Stimulated activated CD4-positive, alpha-beta T cell treated with anti-CD3 and anti-CD28 coated beads, Interleukin-4, amount 100 ng/mL, for 48 hours (primary cell): ENCODE measurements around the gene CAMKMT.

Experiments
- DNase-seq, 2 donors: peaks; one replicate each; pipeline ENCODE4 v3.0.0-alpha.2; 2020; ENCODE audit warnings: low read depth in 2 of 2

The CAMKMT gene

DNA sequence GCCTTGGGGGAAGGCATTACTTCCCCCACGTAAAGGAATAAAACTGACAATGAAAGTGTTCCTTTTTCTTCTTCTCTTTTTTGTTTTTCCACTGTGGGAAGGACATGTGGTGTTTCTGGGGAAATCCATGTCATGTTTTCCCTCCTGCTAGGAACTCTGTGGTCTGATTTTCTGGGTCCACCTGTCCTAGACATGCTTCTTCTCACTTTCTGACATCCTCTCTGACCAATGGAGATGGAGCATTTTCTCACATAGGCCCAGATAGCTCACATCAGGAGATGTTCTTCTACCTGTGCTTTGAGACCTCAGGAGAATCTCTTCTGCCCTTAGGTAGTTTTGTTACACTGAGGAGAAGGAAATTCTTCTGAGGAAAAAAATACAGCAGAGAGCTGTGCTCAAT lies 327.8 kb downstream of the CAMKMT start:
- DNase-seq: no peak

DNA sequence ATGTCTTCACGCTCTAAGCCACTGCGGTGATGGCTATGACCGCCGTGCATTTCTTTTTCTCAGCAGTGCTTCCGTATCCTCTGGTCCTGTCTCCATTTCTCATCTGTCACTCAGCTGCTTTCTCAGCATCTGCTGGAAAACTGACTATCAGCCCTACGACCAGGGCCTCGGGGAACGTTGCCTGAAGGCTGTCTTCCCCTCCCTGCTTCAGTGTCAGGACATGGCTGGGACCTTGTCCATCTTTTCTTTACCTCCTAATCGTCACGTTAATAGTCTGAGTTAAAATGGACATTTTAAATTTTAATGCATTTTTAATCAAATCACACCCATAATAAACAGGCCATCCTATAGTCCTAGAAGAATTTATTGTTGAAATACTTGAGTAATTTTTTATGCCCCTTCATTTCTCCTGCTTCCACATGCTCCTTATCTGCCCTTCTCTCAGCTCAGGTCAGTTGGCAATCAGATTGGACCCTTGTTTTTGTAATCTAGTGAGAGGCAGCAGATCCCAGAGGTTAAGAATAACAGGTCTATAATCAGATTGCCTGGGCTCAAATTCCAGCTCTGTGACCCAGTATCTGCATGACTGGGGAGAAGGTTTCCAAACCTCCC lies 329.5 kb downstream of the CAMKMT start:
- DNase-seq: no peak

DNA sequence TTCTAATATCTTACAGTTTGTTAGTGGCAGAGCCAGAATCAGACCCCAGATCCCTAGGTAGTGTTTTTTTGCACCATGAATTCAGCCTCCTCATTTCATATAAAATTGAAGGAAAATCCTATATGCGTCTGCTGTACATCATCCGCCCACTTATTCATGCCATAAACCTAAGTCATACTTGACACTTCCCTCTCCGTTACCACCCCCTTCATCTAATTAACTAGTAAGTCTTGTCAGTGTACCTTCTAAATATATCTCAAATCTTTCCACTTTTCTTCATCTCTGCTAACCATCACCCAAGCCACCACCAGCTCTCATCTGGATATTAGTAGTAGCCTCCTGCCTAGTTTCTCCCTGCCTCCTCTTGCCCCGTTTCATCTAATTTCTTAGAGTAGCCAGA lies 331.1 kb downstream of the CAMKMT start:
- DNase-seq: no peak

DNA sequence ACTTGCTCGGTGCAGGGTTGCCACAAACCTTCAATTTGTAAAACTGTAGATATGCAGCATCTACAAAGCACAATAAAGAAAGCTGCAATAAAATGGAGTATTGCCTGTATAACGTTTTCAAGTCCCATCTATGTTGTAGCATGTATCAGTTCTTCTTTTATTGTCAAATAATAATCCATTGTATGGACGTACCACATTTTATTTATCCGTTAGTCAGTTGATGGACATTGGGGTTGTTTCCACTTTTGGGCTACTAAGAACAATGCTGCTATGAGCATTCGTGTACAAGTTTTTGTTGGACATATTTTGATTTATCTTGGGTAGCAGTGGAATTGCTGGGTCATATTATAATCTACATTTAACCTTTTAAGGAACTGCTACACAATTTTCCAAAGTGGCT lies 339.1 kb downstream of the CAMKMT start:
- DNase-seq: no peak

DNA sequence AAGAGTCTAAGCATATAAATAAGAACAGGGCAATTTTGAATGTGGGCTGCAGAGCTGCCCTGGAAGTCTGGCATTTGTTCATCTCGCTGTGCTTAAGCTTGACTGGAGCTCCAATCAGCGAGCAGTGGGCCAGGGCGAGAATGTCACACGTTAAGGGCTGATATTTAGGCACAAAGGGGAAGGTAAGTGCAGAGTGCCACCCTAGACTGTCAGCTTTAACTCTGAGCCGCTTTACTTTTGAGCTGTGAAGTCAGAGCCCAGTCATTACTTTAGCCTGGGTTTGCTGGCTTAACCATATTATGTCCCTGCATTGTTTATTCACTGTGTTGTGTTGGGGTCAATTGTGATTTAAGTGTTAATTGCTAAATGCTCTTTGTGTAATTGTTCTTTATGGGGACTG lies 343.6 kb downstream of the CAMKMT start:
- DNase-seq: no peak

DNA sequence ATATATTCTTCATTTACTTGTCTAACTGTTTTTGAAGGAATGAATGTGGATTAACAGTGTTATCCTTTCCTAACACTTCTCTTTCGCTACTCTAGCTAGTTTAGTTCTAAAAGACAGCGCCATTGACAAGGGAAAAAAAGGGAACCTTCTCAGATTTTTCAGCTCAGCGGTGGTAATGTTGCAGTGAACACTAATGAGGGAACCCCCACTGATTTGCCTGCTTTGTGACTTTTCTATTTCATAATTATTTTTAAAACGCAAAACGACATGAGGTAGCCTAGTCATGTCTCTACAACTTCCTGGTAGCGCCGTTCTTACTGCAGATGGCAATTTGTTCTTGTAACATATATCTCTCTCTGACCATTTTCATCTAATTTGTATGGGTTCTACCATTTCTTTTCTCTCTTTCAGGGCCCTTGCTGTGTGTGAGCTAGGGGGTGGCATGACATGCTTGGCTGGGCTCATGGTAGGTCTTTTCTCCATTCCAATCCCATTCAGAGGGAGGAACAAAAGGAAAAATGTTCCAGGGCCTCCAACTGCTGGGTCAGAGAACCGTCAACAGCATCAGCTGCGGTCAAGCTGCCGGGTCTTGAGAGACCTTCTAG lies 344.2 kb downstream of the CAMKMT start:
- no peak for DNase-seq

DNA sequence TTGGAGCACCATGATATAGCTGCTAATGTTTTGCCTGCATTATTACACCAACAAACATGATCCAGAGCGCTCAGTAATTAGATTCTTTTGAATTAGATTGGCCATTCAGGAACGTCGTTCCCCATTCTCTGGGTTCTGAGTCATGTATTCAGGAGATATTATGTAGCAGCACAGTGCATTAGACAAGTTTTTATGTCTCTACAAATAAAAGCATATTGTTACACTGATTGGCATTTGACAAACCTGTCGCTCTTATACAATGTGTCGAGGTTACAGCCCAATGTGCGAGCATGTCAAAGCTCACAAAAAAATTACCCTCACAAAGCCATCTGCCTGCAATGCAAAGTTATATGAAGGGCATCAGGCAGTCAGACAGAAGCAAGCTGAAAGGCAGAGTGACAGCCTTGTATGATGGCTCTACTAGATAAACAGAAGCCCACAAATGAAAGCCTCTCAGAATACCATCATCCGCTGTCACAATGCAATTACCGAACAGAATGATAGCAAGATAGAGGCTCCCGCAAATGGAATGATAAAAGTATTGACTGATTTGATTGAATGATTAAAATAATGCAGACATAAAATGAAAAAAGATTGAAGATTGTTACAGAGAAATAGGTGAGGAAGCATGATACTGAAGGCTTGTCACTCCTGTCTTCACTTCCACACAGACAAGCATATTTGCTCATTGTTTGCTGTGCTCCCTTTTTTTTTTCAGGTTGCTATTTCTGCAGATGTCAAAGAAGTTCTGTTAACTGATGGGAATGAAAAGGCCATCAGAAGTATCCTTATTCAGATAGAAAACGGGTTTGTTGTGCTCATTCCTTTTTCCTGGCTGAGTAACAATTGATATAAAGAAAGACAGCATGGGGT lies 345.2 kb downstream of the CAMKMT start:
- no peak for DNase-seq

DNA sequence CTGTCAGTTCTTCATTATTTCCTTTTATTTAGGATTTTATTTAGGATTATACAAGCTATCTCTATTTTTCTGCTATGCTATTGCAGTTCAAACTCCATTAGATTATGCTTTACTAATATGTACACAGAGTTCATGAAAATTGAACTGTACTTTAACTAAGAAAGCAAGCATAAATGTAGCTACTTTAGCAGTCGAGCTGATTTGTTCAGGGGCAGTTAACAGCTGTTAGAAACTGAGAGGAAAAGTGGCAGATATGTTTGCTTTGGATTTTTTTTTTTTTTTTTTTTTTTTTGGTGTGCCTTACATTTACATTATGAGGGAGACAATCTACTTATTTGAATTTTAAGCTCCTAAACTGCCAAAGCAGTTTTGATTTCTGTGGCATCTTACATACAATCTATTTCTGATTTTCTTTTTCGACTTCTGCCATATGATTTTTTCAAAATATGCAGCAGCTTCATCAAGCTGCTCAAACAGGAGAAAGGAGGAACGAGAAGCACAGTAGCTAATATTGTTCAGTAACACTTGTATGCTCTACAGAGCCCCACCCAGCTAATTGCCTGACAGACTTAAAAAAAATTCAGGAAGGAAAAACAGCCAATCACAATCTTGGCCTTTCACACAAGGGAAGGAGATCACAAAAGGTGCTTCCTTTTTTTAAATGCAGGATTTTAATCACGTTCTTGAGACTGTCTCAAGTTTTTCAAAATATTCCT lies 346.4 kb downstream of the CAMKMT start:
- DNase-seq: no peak

DNA sequence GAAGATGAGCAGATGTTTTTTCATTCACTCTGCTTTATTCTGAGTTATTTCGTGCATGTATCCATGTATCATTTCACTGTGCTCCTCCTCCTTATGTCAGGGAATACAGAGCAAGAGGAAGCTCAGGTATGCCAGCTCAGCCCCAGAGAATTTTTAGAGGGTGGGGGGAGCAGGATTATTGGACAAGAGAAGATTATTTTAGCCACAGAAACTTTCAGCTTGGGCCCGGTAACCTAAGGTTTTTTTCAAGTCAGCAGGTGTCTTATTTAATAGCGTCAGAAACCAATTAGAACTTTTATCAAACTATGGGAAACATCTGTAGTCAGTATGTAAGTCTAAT lies 346.9 kb downstream of the CAMKMT start:
- no peak for DNase-seq

DNA sequence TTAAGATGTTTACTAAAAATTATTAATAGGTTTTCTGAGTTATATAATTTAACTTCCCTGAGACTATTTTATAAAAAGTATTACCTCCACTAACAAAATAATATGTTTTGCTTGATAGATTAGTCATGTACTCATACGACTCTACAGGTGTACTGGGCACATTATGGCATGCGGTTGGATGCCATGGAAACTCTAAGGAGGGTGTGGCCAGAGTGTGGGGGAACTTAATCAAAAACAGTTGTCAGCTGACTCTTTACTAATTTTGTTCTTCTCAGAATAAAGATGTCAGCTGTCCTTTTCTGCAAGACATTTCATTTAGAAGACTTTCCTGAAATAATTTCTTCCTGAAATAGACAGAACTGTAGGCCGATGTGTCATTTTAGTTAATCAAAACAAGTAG lies 351.4 kb downstream of the CAMKMT start:
- no peak for DNase-seq

DNA sequence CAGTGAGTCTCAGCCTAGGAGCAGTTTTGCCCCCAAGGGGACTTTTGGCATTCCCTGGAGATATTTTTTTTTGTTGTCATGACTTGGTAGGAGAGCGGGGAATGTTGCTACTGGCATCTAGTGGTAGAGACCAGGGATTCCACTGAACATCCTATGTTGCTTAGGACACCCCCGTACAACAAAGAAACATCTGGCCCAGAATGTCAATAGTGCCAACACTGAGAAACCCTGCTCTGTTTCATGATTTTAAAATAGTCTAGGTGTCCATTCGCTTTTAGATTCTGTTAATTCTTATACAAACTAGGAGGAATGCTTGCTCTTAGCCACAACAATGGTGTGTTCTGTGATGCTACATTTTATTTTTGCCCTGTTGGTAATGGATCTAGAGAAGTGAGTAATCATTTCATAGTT lies 353.9 kb downstream of the CAMKMT start:
- DNase-seq: no peak

DNA sequence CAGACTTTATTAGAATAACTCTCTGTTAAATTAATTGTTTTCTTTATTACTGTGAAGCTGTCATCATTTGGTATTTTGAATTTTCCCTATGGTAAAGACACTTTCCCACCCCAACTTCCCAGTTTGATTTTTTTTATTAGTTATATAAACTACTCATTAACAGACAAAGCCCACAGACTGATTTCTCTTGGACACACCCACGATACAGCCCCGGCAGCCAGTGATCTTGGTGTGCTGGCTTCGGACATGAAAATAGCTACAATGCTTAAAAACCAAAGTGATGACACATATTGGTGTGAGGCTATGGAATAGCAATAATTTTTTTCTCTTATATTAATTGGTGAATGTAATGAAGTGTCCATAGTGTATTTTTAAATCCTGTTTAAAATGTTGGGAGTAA lies 354.4 kb downstream of the CAMKMT start:
- DNase-seq: no peak

DNA sequence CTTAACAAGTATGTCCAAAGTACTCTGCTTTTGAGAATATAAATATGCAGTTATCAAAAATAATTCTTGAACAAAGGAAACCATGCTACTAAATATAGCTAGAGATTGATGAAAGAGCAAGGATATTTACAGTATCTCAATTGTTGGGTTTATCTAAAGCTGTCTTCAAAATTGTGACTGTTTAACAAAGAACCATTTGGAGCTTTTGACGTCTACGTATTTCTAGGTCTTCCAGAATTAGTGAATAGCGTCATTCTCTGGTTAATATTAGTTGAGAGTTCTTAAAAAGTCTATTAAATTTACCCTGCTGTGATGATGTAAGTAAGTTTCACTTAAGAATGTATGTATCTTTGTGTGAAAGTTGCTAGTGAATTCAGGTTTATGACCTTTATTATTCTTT lies 356.7 kb downstream of the CAMKMT start:
- no peak for DNase-seq

DNA sequence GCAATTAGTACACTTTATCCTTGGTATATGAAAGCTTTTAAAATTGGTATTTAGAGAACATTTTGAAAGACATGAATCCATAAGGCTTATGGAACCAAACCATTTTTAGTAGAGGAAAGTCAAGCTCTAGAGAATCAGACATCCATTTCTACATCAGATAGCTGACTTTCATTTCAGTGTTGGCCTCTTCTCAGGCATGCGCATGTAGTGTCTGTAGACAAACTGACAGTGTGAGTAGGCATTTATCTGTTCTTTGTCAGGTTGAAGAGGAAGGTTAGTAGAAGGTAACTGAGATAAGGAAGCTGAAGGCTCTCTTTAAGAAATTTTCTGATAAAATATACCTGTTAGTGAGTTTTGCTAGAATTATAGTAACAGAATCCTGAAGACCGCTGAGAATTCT lies 357.8 kb downstream of the CAMKMT start:
- no peak for DNase-seq

DNA sequence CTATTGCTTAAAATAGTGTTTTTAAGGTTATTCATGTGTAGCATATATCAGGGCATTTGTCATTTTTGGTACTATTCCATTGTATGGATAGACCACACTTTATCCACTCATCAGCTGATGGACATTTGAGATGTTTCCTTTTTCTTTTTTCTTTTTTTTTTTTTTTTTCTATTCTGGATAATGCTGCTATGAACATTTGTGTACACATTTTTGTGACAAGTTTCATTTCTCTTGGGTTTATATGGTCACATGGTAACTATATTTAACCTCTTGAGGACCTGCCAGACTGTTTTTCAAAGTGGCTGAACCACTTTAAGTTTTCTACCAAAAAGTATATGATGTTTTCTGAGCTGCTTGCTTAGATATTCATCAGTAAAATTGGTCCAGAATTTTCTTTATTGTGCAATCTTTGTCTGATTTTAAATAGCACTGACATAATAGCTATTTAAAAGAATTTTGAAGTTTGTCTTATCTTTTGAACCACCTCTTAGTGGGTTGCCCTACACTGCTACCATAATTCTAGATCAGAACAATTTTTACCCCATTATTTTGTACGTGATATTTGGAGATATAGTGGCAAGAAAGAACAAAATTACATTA lies 360.4 kb downstream of the CAMKMT start:
- DNase-seq: no peak

DNA sequence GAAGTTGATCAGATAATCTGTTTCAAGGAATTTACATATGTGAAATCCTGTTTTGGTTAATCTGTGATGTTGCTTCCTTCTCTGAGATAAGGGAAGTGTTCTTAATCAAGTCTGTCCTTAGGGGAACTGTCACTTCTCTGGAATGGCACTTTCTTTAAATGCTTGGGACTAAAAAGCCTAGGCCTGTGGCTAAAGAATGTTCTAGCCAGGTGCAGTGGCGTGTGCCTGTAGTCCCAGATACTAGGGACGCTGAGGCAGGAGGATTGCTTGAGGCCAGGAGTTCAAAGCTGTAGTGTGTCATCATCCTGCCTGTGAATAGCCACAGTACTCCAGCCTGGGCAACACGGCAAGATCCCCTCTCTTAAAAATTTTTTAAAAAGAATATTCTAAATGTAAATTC lies 362.2 kb downstream of the CAMKMT start:
- no peak for DNase-seq

DNA sequence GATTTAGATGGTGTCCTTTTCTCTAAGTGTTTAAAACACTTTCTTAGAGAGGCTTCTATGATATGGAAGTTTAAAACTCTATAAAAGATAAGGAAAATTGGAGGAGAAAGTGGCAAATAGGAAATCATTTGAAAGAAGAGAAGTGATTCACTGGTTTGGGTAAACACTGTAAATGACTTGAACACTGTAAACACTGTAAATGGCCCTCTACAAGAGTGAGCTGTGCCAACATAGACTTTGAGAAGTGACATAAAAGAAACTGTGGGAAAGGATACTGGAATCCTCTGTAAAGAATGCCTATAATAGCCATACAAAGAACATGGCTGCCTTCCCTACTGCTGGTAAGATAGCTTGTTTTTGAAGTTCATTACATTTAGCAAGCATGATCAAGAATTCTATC lies 368.8 kb downstream of the CAMKMT start:
- no peak for DNase-seq

DNA sequence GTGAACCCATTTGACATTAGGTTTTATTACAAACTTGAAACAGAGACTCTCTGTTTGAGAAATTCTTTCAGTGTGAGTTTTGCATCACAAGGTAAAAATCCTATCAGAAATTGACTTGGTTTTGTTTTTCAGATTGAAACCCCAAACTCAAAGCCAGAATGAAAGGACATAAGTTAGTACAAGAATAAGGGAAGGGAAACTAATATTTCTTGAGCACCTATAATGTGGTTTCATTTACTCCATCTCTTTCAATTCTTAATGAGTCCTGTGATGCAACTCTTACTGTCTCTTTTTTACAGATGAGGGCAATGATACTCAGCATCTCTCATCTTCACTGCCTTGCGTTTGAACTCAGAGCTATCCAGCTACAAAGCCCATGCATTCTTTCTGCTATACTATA lies 369.8 kb downstream of the CAMKMT start:
- no peak for DNase-seq

DNA sequence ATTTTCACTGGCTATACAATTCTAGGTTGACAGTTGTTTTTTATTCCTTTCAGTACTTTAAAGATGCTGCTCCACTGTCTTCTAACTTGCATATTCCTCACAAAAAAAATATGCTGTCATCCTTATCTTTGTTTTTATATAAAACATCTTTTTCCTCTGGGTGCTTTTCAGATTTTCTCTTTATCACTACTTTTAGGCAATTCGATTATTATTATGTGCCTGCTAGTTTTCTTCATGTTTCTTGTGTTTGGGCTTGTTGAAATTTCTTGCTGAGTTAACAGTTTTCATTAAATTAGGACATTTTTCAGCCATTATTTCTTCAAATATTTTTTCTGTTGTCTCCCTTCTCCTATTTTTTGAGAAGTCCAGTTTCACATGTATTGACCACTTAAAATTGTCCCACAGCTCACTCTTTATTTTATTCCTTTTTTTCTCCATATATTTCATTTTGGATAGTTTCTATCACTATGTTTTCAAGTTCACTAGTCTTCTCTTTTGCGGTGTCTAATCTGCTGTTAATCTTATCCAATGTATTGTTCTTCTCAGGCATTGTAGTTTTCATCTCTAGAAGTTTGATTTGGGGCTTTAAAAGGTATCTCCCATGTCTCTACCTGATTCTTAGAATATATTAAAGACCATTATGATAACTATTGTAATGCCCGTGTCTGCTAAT lies 374.7 kb downstream of the CAMKMT start:
- no peak for DNase-seq

DNA sequence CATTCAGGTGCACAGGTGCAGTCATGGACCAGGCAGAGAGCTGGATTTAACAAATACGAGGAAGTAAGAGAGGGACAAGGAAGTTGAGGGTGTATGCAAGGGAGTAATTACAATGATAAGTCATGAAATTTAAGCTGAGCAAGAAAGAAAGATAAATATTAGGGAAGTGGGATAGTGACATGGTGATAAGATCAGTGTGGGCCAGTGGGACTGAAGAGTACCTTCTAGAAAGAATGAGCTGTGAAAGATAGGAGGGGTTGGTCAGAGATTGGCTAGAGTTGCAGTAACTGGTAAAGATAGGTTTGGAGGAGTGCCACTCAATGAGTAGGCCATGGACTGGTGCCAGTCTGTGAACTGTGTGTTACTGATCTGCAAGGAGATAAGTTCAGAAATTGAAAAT lies 378.9 kb downstream of the CAMKMT start:
- DNase-seq: no peak

DNA sequence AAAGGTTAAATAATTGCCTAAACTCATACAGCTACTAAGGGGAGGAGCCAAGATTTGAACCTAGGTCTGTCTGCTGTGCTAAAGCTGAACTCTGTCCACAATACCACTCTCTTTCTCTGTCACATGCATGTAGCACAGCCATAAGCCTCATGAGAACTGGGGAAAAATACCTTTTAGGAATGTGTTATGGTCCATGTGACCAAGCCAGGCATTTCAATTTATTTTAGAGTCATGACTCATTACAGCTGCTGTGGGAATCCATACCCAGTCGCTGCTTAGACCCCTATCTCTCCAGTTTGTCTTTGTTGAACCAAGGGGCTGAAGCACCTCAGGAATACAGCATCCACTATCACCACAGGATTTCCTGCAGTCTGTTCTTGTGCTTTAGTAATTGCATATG lies 379.8 kb downstream of the CAMKMT start:
- DNase-seq: no peak

DNA sequence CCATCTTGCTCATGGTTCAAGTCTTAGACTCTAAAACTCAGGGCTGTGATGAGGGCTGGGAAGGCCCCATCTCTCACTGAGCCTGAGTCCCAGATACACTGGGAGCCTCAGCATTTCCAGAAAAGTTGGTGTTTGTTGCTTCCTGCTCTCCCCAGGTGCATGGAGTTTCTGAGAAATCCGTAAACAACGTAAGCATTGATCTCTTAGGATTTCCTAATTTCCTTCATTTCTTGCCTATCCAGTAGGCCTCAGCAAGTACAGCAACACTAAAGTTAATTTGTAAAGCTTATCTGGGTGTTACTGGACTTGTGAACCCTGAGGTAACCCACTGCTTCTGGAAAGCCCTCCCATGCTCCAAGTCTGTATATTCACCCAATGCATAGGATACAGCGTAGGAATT lies 380.3 kb downstream of the CAMKMT start:
- DNase-seq: no peak
